Measurements from ENCODE around the gene SBK2.

GRCh38 chr19:55497763-55498162 is 39.2 kb downstream of the SBK2 start:
- TF ChIP-seq CTCF (IDR thresholded peaks at IDR 0.05) = no peak
- TF ChIP-seq POLR2A (IDR thresholded peaks at IDR 0.05) = no peak

Data from esophagus squamous epithelium (tissue), 4 donors.